ENCODE results near the gene JUN. TPM values are rescaled to one million over a fixed set of nuclear protein-coding genes. Genes with fewer than 3 reads are reported as not detected.

Gene JUN
- total and polyA plus RNA-seq, 2 of the 4 experiments (the other 2 are of a cell fraction), result 46.6 to 89.1 TPM

- Histone ChIP-seq H3K23ac (ENCODE audit: low read depth, low read length) (no peak overlapping the region), H3K18ac (ENCODE audit: low read depth, low read length) (no peak overlapping the region), H3K9me3 (ENCODE audit: control insufficient read depth, insufficient read depth, low read length) (no peaks in the 10 kb centered on the region), H3K36me3 (ENCODE audit: control insufficient read depth, insufficient read depth, low read length) (no peaks in the 10 kb centered on the region), H2BK20ac (ENCODE audit: low read depth, low read length) (no peak overlapping the region), H3K4me3 (ENCODE audit: insufficient read depth, low read depth, low read length) (no peak overlapping the region), H3K14ac (replicated peaks; ENCODE audit: low read depth, low read length) (0 out of 2 replicates have a peak overlapping the region, but pooled peaks have one; percentile 26), H3K4me1 (ENCODE audit: control insufficient read depth, insufficient read depth, low read length) (no peaks in the 10 kb centered on the region), H3K56ac (ENCODE audit: extremely low read depth, insufficient read depth, low read length) (no peak overlapping the region), H3K9me1 (ENCODE audit: insufficient read depth, low read length) (no peaks in the 10 kb centered on the region), H3K9ac (ENCODE audit: low read depth, low read length) (no peak overlapping the region), H2BK15ac (ENCODE audit: low read depth, low read length) (no peak overlapping the region), H3K4me2 (ENCODE audit: low read depth, low read length) (no peak overlapping the region), H4K8ac (ENCODE audit: low read depth in 2 of 2, low read length in 2 of 2) (no peak overlapping the region), H3K27ac (ENCODE audit: insufficient read depth, low read length) (no peak overlapping the region), H3K4ac (ENCODE audit: low read depth, low read length) (no peak overlapping the region), H4K91ac (ENCODE audit: insufficient read depth, low read depth, low read length) (no peak overlapping the region), H2BK5ac (ENCODE audit: low read depth, low read length, poor library complexity, severe bottlenecking) (no peak overlapping the region), H2AFZ (replicated peaks; ENCODE audit: low read length, poor library complexity) (no peak overlapping the region), H4K20me1 (ENCODE audit: insufficient read depth, low read length) (no peaks in the 10 kb centered on the region), H2AK9ac (replicated peaks; ENCODE audit: low read depth, low read length, poor library complexity) (no peak overlapping the region), H2BK120ac (ENCODE audit: low read depth, low read length) (no peak overlapping the region), H3K79me1 (ENCODE audit: low read depth in 1 of 2, low read length in 2 of 2) (no peaks in the 10 kb centered on the region), H4K5ac (ENCODE audit: low read depth, low read length) (no peak overlapping the region), H2AK5ac (ENCODE audit: low read depth, low read length) (no peak overlapping the region), H3K27me3 (ENCODE audit: control insufficient read depth, insufficient read depth, low read length) (no peaks in the 10 kb centered on the region)
- in situ Hi-C loops (cut with MboI; ENCODE audit: low sequenced_read_pairs) (loop anchor here (25.0 kb wide), 1 partner anchor 494 kb away; the partner anchor contains the start of gene FGGY), dilution Hi-C loops (cut with HindIII; ENCODE audit: low sequenced_read_pairs, unreplicated experiment) (no loop called here), intact Hi-C loops (cut with micrococcal nuclease) (no loop called here)
- POLR2A ChIA-PET (ENCODE audit: unreplicated experiment), result no interaction called here
- CTCF ChIA-PET, result no interaction called here
- BruUV-seq (replicated peaks), result no TSS peak
- ATAC-seq (ENCODE audit: low read depth), result no peak
- WGBS, 2 experiments (ENCODE audit: extremely low coverage in 2 of 2, insufficient read length in 1 of 2), result no CpG with 5 or more reads among the region's 6 CpGs
- no peak for DNase-seq
- TF ChIP-seq MAZ (IDR thresholded peaks at IDR 0.05; ENCODE audit: borderline replicate concordance, low read depth, low read length), result no peak
- TF ChIP-seq USF2 (IDR thresholded peaks at IDR 0.05; ENCODE audit: low read depth, low read length), result no peak
- TF ChIP-seq NFE2L2 (IDR thresholded peaks at IDR 0.05; ENCODE audit: low read depth, low read length), result no peak
Measured at GRCh38 chr1:58792846-58793245, 9.0 kb upstream of the JUN start.

Data from IMR-90 (cell line).